ENCODE measurements around the gene GPC1.

GPC1 gene

DNA sequence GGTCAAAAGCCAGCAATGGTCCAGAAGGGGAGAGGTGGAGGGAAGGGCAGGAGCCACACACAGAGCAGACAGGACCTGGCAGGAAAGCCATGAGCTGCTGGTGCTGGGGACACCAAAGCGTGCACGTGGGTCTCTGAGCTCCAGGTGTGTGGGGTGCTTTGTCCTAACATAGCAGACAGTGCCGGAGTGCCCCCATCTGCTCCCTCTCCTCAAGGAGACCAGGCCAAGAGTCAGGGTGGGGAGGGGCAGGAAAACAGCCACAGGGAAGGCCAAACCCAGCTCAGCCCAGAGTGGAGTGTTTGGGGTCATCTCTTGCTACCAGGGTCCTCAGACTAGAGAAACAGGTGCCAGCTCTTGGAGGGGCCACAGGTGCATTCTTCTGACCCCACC lies 4.2 kb upstream of the GPC1 start:
- DNase-seq (ENCODE audit: low read depth in 3 of 3): no peak

GRCh38 chr2:240431661-240432424 lies 3.6 kb upstream of the GPC1 start:
- no peak for DNase-seq (ENCODE audit: low read depth in 3 of 3)

DNA sequence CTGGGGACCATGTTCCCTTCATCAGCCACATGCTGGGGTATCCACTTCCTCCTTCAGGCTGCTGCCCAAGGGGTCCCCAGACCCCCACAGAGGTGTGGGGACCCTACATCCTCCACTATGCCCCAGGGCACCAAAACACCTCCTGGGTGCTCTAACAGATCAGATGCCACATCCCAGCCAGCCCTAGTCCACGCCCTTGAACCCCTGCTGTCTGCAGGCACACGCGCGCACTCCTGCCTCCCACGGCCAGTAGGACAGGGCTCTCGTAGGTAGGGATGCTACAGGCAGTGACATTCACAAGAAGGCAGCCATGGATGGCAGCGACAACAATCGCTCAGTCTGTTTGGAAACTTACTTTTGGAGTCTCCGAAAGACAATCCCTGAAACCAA lies 3.0 kb upstream of the GPC1 start:
- no peak for DNase-seq (ENCODE audit: low read depth in 3 of 3)

DNA sequence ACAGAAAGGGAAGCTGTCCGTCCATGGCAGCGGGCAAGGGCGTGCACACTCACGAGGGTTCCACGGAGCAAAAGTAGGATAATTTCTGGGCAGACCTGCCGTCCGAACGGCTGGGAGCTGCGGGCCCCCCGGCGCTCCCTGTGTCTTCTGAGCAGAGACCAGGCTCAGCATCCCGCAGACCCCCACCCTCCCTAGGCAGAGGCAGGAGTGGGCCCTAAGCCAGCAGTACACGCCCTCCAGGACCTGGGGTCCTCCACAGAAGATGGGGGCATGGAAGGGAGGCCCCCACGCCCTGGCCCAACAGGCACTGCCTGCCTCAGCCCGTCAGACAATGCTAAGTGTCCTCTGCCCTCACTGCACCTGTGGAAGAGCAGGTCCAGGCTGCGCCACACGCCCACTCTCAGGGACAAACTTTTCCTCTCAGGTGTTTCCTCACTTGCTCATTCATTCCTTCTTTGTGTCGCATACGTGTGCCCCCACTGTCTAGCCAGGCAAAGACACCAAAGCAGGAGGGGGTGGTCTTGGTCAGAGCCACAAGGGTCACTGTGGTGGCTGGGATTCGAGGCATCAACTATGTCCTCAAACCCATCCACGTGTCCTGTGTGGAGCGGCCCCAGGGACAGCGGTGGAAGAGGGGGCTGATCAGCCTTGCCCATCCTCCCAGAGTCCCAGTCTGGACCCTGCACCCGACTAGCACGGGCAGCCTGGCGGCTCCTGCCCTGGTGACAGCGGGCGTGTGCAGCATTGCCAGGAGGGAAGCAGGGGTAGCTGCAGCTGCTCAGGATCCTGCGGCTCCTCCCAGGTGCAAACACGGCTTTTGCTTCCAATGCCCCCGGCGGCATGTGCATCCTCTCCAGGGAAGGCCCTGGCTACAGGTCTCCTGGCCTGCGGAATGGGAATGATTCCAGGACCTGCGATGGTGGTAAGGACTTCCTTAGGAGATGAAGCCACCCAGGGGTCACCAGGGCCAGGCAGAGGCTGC lies 2.4 kb upstream of the GPC1 start:
- DNase-seq (ENCODE audit: low read depth in 3 of 3): no peak

- peak in 1 of 3 donors; percentile 21 for DNase-seq (ENCODE audit: low read depth in 3 of 3)
Observed at GRCh38 chr2:240433973-240434727, 1.3 kb upstream of the GPC1 start.

DNA sequence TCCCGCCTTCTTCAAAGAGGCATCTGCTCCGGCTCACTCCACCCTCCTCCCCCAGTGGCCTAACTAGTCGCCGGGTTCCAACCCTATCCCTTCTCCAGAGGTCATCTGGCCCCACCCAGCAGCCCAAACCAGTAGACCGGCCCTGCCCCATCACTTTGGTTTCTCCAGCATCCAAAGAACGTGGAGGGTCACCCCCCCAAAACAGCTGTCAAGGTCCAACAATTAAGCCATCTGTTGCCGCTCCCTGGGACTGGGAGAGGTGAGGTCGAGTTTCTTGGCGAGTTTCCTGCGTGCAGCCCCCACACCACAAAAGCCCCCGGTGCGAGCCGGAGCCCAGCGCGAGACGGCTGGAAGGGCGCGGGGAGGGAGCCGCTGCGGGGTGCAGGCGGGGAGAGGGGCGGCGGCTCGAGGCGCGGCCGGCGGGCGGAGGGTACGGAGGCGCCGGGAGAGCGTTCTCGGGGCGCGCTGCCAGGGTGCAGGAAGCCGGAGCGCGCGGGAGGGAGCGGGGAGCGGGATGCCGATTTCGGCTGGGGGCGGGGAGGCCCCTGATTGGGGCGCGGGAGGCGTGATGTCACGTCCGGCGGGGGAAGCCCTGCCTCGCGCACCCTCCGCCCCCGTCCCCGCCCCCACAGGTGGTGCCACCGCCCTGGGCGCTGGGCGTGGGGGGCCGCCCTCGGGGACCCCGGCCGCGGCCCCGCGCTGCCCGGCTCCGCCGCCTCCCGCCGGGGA lies 571 bp upstream of the GPC1 start:
- DNase-seq (ENCODE audit: low read depth in 3 of 3): peak; percentile 67 to 86 (median 68)

DNA sequence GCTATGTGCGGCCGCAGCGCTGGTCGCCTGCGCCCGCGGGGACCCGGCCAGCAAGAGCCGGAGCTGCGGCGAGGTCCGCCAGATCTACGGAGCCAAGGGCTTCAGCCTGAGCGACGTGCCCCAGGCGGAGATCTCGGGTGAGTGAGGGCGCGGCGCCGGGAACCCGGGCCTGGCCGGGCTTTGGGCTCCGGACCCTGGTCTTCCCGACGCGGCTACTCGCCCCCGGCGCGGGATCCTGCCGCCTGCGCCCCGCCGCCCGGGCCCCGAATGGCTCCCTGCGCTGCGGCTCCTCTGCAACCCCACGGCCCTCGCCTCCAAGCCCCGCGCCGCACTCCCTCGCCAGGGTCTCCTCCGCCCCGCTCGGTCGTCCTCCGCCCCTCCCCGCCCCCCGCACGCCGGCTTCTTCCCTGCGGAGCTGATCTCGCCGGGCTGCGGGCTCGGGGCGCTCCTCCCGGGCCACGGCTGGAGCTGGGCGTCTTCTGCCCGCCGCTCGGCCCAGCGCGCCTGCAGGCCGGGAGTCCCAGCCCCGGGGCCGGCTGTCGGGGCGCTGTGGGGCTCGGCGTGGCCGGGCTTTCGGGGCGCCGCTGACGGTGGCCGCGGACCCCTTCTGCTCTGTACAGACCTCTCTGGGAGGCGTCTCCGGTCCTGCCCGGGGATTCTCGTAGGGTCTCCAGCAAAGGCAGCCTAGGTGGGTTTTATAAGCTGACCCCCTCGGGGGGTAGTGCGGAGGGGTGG lies 652 bp downstream of the GPC1 start:
- DNase-seq (ENCODE audit: low read depth in 3 of 3): no peak

DNA sequence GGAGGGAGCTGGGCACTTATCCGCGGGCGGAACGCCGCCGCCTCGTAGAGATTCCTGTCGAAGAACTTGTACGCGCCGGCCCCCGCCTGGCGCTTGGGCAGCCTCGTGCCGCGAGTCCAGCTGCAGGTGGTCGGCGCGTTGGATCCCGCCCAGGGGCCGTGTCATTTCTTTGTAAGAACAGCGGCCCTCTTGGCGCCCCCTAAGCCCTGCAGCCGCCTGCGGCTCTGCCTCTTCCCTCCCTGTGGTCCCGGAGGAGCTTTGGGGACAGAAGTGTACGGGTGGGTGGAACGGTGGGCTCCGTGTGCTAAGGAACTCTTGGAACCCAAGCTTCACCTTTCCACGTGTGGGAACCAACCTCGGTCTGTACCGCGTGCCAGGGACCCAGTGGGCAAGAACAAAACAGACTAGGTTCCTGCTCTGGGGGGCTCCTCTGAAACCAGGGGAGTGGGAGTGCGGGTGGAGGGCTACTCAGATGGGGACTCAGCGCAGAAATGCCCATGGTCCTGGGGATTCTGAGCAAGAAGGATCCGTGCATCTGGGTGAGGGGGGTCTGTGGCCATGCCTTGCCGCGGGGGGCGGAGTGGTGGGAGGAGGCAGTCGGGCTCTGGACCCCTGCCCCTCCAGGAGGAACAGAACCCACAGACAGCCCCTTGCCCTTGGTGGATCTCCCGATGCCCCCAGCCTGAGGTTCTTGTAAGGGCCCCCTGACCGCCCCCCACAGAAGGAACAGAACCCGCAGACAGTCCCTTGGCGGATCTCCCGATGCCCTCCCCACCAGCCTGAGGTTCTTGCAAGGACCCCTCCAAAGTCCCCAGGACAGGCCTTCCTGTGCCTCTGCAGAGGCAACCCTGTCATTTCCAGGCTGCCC lies 1.5 kb downstream of the GPC1 start:
- no peak for DNase-seq (ENCODE audit: low read depth in 3 of 3)

GRCh38 chr2:240437551-240437860 lies 2.0 kb downstream of the GPC1 start:
- no peak for DNase-seq (ENCODE audit: low read depth in 3 of 3)

DNA sequence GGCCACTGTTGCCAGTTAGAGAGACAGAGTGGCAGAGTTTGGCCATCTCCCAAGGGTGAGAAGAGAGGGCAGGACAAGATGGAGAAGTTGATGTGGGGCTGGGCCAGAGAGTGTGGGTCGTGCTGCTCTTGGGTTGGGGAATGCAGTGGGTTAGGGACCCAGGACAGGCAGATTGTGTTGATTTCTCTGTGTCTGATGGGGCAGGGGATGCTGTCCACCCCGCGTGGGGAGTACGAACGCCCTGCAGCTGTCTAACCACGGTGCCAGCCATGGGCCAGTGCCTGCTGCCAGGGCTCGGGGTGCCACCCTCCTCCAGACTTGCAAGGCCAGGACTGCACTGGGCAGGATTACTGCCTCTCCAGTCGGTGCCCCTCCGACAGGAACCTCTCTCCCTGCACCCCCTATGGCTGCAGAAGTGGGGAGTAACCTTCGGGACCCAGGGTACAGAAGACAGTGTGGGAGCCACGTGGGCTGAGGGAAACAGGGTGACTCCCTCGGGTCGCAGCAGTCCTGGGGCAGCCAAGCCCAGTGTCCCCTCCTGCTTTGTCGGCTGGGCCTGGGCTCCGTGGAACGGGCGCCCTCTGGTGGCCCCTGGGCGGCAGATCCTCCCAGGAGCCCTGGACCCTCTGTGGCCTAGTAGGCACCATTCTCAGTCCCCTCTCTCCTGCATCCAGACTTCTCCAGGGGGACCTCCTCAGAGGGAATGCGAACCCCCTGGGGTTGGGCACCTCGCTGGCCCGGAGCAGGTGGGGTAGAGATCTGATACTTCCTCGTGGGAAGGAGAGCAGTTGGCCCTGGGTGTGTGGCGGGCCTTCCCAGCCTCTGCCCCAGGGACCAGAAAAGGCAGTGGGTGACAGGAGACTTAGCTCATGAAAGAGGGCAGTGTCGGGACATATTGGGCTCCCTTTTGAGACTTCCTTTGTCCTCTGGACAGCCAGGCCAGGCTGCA lies 2.7 kb downstream of the GPC1 start:
- peak; percentile 28 to 53 (median 48) for DNase-seq (ENCODE audit: low read depth in 3 of 3)

GRCh38 chr2:240438810-240439697 lies 3.6 kb downstream of the GPC1 start:
- DNase-seq (ENCODE audit: low read depth in 3 of 3): no peak

GRCh38 chr2:240439698-240440151 lies 4.3 kb downstream of the GPC1 start:
- no peak for DNase-seq (ENCODE audit: low read depth in 3 of 3)

- DNase-seq (ENCODE audit: low read depth in 3 of 3): no peak
Observed at GRCh38 chr2:240440251-240440650, 4.8 kb downstream of the GPC1 start.

DNA sequence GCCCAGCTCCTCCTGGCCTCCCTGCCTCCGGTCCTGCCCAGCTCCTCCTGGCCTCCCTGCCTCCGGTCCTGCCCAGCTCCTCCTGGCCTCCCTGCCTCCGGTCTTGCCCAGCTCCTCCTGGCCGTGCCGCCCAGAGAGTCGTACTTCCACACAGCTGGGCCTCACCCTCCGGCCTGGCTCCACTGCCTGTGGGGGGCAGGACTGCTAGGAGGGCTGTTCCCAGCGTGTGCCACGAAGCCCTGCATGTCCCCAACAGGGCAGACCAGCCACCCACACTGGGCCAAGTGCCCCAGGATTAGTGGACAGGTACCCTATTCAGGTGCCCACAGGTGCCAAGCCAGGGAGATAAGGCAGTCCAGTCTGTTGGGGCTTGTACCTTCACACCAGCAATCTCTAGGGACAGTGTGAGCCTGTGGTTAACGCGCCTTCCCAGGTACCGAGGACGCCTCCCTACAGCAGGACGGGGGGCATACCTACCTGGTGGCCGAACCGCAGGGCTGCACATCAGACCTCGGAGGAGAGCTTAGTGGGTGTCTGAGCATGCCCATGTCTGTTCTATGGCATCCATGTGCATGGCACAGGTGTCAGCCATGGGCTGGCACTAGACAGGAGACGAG lies 5.3 kb downstream of the GPC1 start:
- no peak for DNase-seq (ENCODE audit: low read depth in 3 of 3)

- DNase-seq (ENCODE audit: low read depth in 3 of 3): no peak
Observed at GRCh38 chr2:240441326-240441992, 6.0 kb downstream of the GPC1 start.

DNA sequence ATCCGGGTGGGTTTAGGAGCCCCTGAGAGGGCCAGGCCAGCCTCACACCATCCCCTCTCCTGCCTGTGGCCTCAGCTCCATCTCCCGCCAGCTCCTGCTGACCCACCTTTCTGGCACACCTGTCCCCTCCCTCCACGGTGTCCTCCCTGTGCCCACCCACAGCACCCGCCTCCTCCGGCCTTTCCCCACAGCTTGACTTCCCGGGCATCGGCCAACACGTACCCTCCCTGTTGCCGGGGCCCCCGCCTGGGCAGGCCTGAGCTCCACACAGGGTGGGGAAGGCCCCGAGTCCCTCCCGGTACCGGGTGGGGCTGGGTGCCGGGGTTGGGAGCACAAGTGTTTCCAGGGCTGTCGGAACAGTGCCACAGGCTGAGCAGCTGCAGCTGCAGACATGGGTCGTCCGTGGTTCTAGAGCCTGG lies 6.5 kb downstream of the GPC1 start:
- no peak for DNase-seq (ENCODE audit: low read depth in 3 of 3)

All from stimulated activated CD4-positive, alpha-beta T cell treated with anti-CD3 and anti-CD28 coated beads, TNF-alpha, amount 100 ng/mL, for 48 hours (primary cell).